GM18517 (cell line): Measurements from ENCODE around the gene PTPRC.
"Not testable (repeated sequence)": the region's sequence is repeated elsewhere in the genome, so short reads cannot be mapped to it uniquely, and the experiment has no call there.

Experiments
- ATAC-seq: cut with Tn5 transposase; IDR thresholded peaks from one replicate; pipeline ENCODE4 v1.9.1; 2021; ENCODE audit warnings: mild to moderate bottlenecking, moderate library complexity; ENCODE audit not compliant: unreplicated experiment

PTPRC gene, protein sequence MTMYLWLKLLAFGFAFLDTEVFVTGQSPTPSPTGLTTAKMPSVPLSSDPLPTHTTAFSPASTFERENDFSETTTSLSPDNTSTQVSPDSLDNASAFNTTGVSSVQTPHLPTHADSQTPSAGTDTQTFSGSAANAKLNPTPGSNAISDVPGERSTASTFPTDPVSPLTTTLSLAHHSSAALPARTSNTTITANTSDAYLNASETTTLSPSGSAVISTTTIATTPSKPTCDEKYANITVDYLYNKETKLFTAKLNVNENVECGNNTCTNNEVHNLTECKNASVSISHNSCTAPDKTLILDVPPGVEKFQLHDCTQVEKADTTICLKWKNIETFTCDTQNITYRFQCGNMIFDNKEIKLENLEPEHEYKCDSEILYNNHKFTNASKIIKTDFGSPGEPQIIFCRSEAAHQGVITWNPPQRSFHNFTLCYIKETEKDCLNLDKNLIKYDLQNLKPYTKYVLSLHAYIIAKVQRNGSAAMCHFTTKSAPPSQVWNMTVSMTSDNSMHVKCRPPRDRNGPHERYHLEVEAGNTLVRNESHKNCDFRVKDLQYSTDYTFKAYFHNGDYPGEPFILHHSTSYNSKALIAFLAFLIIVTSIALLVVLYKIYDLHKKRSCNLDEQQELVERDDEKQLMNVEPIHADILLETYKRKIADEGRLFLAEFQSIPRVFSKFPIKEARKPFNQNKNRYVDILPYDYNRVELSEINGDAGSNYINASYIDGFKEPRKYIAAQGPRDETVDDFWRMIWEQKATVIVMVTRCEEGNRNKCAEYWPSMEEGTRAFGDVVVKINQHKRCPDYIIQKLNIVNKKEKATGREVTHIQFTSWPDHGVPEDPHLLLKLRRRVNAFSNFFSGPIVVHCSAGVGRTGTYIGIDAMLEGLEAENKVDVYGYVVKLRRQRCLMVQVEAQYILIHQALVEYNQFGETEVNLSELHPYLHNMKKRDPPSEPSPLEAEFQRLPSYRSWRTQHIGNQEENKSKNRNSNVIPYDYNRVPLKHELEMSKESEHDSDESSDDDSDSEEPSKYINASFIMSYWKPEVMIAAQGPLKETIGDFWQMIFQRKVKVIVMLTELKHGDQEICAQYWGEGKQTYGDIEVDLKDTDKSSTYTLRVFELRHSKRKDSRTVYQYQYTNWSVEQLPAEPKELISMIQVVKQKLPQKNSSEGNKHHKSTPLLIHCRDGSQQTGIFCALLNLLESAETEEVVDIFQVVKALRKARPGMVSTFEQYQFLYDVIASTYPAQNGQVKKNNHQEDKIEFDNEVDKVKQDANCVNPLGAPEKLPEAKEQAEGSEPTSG (N-terminal part only)

DNA sequence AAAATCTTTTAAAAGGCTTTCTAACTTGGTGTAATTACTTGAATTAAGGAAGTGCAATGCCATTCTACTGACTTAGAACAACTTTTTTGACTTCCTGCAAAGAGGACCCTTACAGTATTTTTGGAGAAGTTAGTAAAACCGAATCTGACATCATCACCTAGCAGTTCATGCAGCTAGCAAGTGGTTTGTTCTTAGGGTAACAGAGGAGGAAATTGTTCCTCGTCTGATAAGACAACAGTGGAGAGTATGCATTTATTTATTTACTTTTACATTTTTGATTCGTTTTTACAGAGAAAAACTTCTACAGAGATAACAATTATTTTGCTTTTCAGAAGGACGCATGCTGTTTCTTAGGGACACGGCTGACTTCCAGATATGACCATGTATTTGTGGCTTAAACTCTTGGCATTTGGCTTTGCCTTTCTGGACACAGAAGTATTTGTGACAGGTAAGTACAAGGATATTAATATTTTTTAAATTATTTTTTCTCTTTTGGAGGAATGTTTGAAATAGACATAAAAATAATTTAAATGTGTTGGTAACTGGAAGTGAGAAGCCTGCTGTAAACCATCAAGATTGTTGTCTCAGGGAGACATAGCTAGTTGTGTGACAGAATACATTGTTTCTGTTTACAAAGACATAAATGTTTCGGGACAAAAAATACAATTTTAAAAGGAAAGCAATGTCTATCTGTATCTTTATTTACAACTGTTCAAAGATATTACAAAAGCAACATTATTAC is at the start of gene PTPRC:
Gene PTPRC, plus strand, starts transcription at position 147 of the 742 bp plus-strand sequence. Its CDS starts 229 bp downstream, at position 376.
- peak; percentile 66 for ATAC-seq

DNA sequence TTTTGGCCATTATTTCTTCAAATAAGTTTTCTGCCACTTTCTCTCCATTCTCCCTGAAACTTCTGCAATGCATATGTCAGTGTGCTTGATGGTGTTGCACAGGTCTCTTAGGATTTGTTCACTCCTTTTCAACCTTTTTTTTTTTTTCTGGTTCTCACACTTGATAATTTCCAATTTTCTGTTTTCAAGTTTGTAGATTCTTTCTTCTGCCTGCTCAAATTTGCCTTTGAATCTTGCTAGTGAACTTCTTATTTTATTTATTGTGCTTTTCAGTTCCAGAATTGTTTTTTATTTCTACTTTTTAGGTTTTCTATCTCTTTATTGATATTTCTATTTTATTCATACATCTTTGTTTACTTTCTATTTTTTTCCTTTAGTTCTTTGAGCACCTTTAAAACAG is 48.4 kb upstream of the PTPRC start:
- no peak for ATAC-seq

DNA sequence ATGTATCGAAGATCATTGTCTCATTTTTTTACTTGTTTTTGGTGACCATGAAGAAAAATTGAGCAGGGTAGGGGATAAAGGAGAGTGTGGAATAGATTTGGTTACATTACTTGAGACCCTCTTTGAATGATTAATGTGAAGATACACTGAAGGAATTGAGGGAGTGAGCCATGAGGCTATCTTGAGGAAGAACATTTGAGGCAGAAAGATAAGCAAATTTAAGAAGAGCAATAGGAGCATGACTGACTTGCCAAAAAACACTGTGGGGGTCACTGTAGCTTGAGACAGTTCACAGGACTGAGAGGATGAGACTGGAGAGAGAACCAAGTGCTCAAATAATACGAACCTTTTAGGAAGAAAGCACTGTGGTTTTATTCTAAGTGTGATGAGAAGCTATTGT is 43.1 kb upstream of the PTPRC start:
- no peak for ATAC-seq

DNA sequence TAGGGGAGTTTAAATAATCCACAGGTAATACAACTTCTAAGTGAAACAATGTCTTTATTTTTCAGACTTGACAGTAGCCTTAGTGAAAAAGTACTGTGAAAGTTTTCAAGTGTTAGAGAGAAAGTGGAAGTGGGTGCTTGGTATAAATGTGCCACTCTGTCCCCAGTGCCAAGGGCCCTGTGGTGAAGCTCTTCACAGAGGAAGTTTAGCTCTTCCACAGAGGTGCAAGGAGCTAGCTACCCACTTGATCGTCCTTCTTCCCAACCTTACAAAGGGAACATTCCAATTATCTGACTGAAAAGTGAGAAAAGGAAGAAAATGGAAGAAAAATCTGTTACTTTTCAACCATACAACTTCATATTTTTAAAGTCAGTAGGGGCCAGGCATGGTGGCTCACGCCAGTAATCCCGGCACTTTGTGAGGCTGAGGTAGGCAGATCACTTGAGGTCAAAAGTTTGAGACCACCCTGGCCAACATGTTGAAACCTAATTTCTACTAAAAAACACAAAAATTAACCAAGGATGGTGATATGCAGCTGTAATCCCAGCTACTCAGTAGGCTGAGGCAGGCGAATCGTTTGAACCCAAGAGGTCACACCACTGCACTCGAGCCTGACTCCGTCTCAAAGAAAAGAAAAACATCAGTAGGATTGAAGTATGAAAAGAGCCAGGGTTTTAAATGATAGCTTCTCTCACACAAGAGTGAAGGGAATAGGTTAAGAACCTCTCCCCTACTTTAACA is 41.0 kb upstream of the PTPRC start:
- peak; percentile 39 for ATAC-seq

DNA sequence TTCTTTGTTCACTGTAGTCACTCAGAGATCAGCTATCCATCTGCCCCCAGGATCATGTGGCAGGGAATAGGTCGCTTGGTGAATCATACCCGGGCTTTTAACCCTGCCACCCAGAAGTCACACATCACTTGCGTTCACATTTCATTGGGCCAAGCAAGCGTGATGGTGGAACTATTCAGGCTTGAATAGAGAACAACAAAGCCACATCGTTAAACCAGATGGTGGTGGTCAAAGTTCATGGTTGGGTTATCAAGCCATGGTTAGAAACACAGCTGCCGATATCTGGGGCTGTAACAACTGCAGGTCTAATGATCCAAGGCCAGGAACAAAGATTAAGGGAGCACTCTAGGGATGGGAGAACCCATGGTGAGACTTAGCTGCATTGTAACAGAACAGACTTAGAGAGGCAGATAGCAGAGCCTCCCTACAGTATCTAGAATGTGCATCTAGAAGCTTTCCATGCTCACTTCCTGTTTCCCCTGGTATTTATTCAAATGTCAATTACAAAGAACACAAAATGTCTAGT is 40.0 kb upstream of the PTPRC start:
- ATAC-seq, result peak; percentile 73

DNA sequence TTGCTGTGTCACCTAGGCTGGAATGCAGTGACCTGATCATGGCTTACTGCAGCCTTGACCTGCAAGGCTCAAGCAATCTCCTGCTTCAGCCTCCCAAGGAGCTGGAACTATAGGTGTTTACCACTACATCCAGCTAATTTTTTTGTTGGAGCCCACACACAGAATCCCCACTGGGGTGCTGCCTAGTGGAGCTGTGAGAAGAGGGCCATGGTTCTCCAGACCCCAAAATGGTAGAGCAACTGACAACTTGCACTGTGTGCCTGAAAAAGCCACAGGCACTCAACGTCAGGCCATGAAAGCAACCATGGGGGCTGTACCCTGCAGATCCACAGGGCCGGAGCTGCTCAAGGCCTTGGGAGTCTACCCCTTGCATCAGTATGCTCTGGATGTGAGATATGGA is 39.1 kb upstream of the PTPRC start:
- ATAC-seq, result no peak

DNA sequence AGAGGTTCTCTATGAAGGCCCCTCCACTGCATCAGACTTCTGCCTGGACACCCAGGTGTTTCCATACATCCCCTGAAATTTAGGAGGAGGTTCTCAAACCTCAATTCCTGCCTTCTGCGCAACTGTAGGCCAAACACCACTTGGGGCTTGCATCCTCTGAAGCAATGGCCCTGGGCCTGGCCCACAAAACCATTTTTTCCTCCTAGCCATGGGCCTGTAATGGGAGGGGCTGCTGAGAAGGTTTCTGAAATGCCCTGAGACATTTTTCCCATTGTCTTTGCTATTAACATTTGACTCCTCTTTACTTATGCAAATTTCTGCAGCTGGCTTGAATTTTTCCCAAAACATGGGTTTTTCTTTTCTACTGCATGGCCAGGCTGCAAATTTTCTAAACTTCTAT is 37.9 kb upstream of the PTPRC start:
- no peak for ATAC-seq

DNA sequence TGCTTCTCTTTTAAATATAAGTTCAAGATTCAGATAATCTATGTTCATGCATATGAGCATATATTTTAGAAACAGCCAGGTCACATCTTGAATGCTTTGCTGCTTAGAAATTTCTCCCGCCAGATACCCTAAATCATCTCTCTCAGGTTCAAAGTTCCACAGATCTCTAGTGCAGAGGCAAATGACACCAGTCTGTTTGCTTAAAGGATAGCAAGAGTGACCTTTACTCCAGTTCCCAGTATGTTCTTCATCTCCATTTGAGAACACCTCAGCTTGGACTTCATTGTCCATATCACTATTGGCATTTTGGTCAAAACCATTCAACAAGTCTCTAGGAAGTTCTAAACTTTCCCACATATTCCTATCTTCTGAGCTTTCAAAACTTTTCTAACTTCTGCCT is 37.5 kb upstream of the PTPRC start:
- ATAC-seq, result not testable (repeated sequence)

DNA sequence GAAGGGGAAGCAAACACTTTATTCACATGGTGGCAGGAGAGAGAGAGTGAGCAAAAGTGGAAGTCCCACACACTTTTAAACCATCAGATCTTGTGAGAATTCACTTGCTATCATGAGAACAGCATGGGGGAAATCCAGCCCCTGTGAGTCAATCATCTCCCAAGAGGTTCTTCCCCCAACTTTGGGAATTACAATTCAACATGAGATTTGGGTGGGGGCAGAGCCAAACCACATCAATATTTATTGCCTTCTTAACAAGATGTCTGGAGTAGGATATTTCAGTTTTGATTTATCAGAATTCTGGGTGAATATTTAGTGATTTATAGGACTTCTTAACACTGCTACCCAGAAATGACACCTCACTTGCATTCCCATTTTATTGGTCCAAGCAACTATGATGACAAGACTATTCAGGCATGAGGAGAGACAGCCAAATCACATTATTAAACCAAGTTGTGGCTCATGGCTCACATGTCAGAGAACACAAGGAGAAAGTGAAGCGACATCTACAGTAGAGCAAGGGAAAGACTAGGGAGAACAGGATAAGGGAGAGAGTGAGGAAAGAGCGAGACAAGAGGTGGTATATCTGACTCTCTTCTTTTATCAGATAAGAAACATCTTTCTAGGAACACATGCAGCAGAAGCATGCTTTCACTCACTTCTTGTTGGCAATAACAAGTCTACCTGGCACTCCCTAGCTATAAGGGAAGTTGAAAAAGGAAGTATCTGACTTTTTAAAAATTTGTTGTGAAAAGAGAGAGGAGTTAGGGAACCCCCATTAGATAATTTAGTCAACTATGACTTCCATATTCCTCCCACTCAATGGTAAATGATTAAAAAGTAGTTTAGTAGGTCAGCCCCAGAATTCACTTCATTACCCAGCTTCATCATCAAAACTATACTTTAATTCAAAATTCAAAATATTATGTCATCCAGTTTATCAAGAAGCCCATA is 36.6 kb upstream of the PTPRC start:
- peak; percentile 20 for ATAC-seq

DNA sequence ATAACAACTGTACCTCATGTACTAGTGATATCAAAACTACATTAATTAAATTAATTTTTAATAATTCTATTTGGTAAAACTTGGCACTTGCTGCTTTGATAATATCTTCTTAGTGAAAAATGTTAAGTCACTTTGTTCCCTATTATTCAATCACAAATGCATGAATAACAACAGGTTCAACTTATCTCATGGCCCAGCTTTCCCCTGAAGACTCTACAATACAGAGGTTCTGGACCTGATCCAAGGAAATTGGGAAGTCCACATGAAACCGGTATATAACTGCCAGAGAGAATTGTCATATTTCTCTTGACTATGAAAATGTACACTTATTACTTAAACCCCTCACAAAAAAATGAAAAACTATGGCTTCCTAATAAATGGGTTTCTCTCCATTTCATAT is 33.9 kb upstream of the PTPRC start:
- no peak for ATAC-seq

DNA sequence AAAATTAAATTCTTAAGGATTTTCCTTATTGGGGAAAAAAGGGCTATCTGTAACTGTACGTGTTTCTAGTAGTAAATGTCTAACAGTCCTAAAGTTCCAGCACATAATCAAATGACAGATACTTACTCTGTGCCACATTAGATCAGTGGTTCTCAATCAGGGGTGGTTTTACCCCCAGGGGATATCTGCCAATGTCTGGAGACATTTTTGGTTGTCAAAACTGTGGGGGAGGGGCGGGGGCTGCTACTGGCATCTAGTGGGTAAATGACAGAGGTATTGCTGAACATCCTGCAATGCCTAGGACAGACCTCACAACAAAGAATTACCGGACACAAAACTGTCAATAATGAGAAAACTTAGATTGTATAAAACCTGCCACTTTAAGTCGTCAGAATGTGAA is 33.4 kb upstream of the PTPRC start:
- ATAC-seq, result no peak

DNA sequence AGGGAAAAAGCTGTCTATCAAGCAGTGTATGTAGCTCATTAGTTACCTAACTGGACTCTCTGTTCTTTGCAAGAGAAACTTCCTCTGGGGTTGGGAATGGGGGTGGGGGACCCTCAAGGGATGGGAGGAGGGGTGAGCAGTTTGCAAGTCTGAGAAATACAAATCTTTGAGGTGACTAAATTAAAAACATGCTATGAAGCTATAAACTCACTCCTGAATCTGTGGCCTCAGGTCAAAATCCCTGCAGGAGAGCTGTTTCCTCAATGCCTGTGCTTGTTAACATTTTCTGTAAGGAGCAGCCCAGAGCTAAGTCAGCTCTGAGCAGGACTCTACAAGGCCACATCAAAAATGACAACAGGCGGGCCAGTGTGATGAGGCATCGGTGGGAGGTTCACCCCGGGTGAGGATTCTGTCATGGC is 32.8 kb upstream of the PTPRC start:
- ATAC-seq, result no peak

DNA sequence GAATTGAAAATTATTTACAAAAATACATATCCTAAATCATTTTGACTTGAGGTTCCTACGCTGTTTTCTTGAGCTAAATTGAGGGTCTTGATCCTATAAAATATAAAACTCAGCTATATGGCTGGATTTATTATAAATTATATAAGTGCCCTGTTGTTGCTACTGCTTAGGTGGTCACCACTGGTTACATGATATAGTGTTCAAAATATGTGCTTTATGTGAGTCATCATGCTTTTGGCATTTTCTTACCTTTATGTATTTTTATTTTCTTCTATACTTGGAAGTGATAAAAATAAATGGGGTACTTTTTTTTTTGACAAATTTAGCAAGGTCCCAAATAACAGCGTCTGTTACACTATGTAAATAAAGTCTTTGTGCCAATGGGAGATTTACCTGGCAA is 31.1 kb upstream of the PTPRC start:
- no peak for ATAC-seq

DNA sequence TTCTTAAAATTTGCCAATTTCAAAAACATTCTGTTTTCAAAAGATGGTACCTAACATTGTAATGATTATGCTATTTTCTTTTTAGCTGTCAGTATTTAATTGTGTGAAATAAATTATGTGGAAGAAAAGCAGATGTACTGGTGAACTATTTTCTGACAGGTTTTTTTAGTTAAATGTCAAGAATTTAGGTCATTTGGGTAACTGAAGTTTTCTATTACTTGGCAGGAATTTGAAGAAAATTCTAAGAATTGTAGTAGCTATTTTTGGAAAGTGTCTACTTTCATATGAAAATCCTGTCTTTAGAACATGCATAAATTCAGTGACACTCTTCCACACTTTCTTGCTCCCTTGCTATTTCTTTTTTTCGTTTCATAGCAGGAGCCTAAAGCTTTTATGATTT is 28.5 kb upstream of the PTPRC start:
- no peak for ATAC-seq

DNA sequence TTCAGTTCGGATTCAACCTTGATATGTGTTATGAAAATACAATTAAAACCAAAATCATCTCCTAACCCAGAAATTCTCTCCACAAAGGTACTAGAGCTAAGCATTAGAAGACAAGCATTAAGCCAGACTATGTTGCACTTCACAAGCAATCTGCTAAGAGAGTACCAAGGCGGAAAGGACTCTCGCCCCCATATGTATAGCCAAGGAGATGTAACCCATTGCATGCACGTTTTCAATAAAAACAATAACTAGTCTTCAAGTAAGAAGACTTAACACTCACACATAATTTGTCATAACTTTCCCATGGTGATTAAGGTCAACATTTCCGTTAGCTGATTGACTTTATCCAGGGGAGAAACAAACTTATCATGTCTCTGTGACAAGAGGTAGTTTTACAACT is 27.6 kb upstream of the PTPRC start:
- no peak for ATAC-seq

DNA sequence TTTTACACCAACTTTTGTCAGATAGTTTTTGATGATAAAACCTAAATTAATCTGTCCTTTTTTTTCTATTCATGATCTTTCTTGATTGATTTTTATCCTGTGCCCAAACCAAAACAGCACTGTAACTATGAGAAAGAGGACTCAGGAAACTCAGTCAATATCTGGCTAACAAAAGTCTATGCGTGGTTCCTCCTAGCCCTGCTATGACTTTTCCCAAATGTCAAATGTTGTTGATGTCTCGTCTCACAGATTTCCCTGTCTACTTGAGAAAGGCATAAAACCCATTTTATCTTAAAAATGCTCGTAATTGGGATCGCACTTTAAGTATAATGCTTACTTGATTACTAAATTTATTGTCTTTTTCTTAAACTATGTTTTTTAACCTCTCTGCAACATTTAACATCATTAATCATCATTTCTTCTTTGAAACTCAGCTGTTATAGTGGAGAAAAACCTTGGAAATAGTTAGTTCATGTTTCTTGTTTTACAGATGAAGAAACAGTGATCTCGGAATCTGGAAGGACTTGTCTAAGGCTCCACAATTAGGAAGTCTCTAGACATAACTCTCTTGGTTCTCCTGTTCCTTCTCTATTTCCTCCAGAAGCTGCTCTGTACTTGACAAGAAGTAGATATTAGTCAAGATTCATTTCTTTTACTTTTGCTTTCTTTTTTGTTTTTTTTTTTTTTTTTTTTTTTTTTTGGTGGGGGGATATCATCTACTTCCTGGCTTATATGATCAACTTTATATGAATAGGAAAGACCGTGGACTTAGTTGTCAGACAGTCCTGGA is 26.2 kb upstream of the PTPRC start:
- ATAC-seq, result peak; percentile 80

DNA sequence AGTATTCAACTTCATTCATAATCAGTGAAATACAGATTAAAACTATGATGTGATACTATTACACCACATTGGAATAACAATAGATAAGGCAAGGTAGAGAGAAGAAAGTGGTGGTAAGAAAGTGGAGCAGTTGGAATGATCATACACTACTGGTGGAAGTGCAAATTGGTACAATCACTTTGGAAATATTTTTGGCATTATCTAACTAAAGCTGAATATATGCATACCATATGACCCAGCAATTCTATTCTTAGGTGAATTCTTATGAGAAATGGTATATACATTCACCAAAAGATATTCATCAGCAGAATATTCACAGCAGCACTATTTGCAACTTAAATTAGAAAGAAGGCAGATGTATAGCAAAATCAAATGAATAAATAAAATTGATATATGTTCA is 21.4 kb upstream of the PTPRC start:
- no peak for ATAC-seq
